ENCODE measurements around the gene OR51B6. TPM values are rescaled to one million over a fixed set of nuclear protein-coding genes. Genes with fewer than 3 reads are reported as not detected.

Gene OR51B6
- total and polyA plus RNA-seq, 10 donors = not detected

- intact Hi-C loops (cut with DNase I; ENCODE audit: low total_unique reads) = no loop called here
- H3K36me3 ChIP-seq = no peaks in the 10 kb centered on the region
- no peaks in the 10 kb centered on the region for H3K27me3 ChIP-seq (replicated peaks in 1 of 7)
- no peak within 1 kb of the TSS for H3K4me3 ChIP-seq
- TF ChIP-seq POLR2A (IDR thresholded peaks at IDR 0.05) = no peak
- no peak for TF ChIP-seq POLR2AphosphoS5 (IDR thresholded peaks at IDR 0.05)
- no peak for TF ChIP-seq CTCF (IDR thresholded peaks at IDR 0.05 in 8 of 11, conservative IDR thresholded peaks at IDR 0.05 in 3 of 11)
- DNase-seq = no peak
- no peak within 1 kb of the TSS for H3K27ac ChIP-seq
- no peaks in the 10 kb centered on the region for H3K9me3 ChIP-seq
- no peaks in the 10 kb centered on the region for H3K4me1 ChIP-seq
- WGBS, 5 donors = 52 to 80% (median 59%) methylated on average over 1 of the region's 1 CpG
Measured at GRCh38 chr11:5383576-5383975, 32.3 kb downstream of the OR51B6 start, which contains the start of gene OR51M1. TSS of gene OR51M1 (plus strand) at chr11:5383812. CDS start at chr11:5389399, 5,587 bp downstream.

- no peak for DNase-seq
- Histone ChIP-seq H3K4me1 (no peaks in the 10 kb centered on the region), H3K9me3 (no peaks in the 10 kb centered on the region), H3K36me3 (no peaks in the 10 kb centered on the region), H3K27me3 (replicated peaks in 1 of 7) (no peaks in the 10 kb centered on the region), H3K27ac (no peak overlapping the region), H3K4me3 (no peak overlapping the region)
- WGBS, 5 donors = 68 to 94% (median 74%) methylated on average over 2 of the region's 2 CpGs
- intact Hi-C loops (cut with DNase I; ENCODE audit: low total_unique reads) = no loop called here
- TF ChIP-seq CTCF (IDR thresholded peaks at IDR 0.05 in 8 of 11, conservative IDR thresholded peaks at IDR 0.05 in 3 of 11) (no peak), POLR2AphosphoS5 (IDR thresholded peaks at IDR 0.05) (no peak), POLR2A (IDR thresholded peaks at IDR 0.05) (no peak)
Measured at GRCh38 chr11:5384335-5384734, 33.0 kb downstream of the OR51B6 start.

- Histone ChIP-seq H3K4me3 (no peak overlapping the region), H3K4me1 (no peaks in the 10 kb centered on the region), H3K27ac (no peak overlapping the region), H3K9me3 (no peaks in the 10 kb centered on the region), H3K36me3 (no peaks in the 10 kb centered on the region), H3K27me3 (replicated peaks in 1 of 7) (peaks cover 0 to 2% (median 0%) of the 10 kb centered on the region in 7 donors)
- intact Hi-C loops (cut with DNase I; ENCODE audit: low total_unique reads) = no loop called here
- WGBS, 5 donors = 66 to 88% (median 82%) methylated on average over 2 of the region's 2 CpGs
- TF ChIP-seq POLR2A (IDR thresholded peaks at IDR 0.05) = no peak
- no peak for TF ChIP-seq CTCF (IDR thresholded peaks at IDR 0.05 in 8 of 11, conservative IDR thresholded peaks at IDR 0.05 in 3 of 11)
- no peak for TF ChIP-seq POLR2AphosphoS5 (IDR thresholded peaks at IDR 0.05)
- no peak for DNase-seq
Measured at GRCh38 chr11:5390210-5390609, 38.9 kb downstream of the OR51B6 start.

- intact Hi-C loops (cut with DNase I; ENCODE audit: low total_unique reads) = no loop called here
- H3K36me3 ChIP-seq = no peaks in the 10 kb centered on the region
- no peak overlapping the region for H3K27ac ChIP-seq
- no peaks in the 10 kb centered on the region for H3K9me3 ChIP-seq
- no peaks in the 10 kb centered on the region for H3K4me1 ChIP-seq
- no peak overlapping the region for H3K4me3 ChIP-seq
- no peak for DNase-seq
- TF ChIP-seq POLR2AphosphoS5 (IDR thresholded peaks at IDR 0.05) = no peak
- no peak for TF ChIP-seq POLR2A (IDR thresholded peaks at IDR 0.05)
- no peak for TF ChIP-seq CTCF (IDR thresholded peaks at IDR 0.05 in 8 of 11, conservative IDR thresholded peaks at IDR 0.05 in 3 of 11)
- H3K27me3 ChIP-seq (replicated peaks in 1 of 7) = peaks cover 0 to 4% (median 0%) of the 10 kb centered on the region in 7 donors
Measured at GRCh38 chr11:5394091-5394490, 42.8 kb downstream of the OR51B6 start.

Data from spleen (tissue), 11 donors.